Measurements from ENCODE around the gene ITPK1.

DNA sequence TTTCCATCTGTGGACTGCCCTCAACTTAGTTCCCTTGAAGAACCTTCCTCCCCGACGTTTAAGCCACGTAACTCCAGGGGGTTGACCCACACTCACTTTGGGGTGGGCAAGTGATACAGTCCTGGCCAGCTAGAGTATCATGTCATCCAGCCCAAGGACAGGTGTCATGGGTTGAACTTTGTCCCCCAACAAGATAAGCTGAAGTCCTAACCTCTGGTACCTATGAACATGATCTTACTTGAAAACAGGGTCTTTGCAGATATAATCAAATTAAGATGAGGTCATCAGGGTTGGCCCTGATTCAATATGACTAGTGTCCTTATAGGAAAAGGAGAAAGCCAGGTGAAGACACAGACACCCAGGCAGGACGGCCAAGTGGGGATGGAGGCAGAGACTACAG is 68.6 kb downstream of the ITPK1 start:
- no peak for TF ChIP-seq POLR2A (IDR thresholded peaks at IDR 0.05)
- TF ChIP-seq, protein P1, sequence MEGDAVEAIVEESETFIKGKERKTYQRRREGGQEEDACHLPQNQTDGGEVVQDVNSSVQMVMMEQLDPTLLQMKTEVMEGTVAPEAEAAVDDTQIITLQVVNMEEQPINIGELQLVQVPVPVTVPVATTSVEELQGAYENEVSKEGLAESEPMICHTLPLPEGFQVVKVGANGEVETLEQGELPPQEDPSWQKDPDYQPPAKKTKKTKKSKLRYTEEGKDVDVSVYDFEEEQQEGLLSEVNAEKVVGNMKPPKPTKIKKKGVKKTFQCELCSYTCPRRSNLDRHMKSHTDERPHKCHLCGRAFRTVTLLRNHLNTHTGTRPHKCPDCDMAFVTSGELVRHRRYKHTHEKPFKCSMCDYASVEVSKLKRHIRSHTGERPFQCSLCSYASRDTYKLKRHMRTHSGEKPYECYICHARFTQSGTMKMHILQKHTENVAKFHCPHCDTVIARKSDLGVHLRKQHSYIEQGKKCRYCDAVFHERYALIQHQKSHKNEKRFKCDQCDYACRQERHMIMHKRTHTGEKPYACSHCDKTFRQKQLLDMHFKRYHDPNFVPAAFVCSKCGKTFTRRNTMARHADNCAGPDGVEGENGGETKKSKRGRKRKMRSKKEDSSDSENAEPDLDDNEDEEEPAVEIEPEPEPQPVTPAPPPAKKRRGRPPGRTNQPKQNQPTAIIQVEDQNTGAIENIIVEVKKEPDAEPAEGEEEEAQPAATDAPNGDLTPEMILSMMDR (IDR thresholded peaks at IDR 0.05) = no peak
- TF ChIP-seq EP300 (IDR thresholded peaks at IDR 0.05; ENCODE audit: low read depth) = no peak

Measured in transverse colon (tissue), 3 donors.